Activated naive CD4-positive, alpha-beta T cell treated with anti-CD3 and anti-CD28 coated beads, Interleukin-2, amount 50 U/mL, for 72 hours (primary cell): ENCODE results near the gene TUBE1. TPM values are rescaled to one million over a fixed set of nuclear protein-coding genes. Genes with fewer than 3 reads are reported as not detected.
"Not testable (repeated sequence)": the region's sequence is repeated elsewhere in the genome, so short reads cannot be mapped to it uniquely, and the experiment has no call there.

Source experiments
- ATAC-seq, 2 donors: fragments of 150-1000 bp; cut with Tn5 transposase; 2 replicates each; pipeline ENCODE4 v1.10.0; 2021; ENCODE audit warnings: mild to moderate bottlenecking in 2 of 2, moderate library complexity in 2 of 2
- DNase-seq, 2 donors: peaks; one replicate each; pipeline ENCODE4 v3.0.0; 2021 to 2022; ENCODE audit warnings: low spot score in 2 of 2
- H3K27ac Mint-ChIP-seq, 2 donors: one replicate each; pipeline ENCODE4 v1.8.0; 2022; ENCODE audit warnings: mild to moderate bottlenecking in 2 of 2, mixed read lengths in 2 of 2
- H3K36me3 Mint-ChIP-seq, 2 donors: one replicate each; pipeline ENCODE4 v1.8.0; 2022; ENCODE audit warnings: mixed read lengths in 2 of 2
- H3K9me3 Mint-ChIP-seq, 2 donors: one replicate each; pipeline ENCODE4 v1.8.0; 2022; ENCODE audit warnings: mixed read lengths in 2 of 2
- total RNA-seq, 2 donors: library from RNA; stranded (reverse); gene quantifications; one replicate each; pipeline ENCODE4 v1.2.3, GENCODE V29; 2022

The TUBE1 gene
- total RNA-seq, 2 donors from 2014 or later = 16.4 to 26.9 TPM

DNA sequence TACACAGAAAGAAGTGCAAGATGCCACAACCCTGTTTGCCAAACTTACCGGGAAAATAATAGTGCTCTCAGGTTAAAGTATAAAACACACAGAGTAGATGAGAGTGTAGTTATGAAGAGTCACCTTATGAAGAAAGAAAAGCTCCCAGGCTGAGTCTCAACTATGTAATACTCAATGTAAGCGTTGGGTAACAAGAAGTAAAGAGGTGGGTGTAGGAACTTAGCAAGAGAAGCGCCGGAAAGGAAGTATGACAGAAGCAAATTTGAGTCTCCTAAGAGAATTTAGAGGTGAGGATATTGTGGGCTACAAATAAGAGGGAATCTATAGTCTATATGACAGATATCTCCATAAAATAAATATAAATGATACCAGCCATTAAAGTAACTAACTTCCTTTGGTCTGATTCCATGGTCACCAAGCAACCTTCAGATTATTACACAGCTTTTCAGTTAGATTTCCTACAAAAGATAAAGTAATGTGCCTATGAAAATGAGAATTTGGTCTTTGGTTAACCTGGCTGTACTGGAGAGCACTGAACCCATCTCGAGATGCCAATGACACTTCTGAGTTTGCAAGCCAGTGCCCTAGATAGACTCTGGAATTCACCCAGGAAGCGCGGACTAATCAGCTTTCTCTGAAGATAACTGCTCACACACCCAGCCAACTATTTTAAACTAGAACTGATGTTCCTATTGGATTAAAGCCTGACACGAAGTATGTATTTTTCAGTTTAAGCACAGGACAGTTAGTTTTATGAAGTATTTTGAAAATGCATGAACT lies 1.8 kb downstream of the TUBE1 start:
- no peaks in the 10 kb centered on the region for H3K9me3 Mint-ChIP-seq
- ATAC-seq (no peak), DNase-seq (no peak)
- H3K36me3 Mint-ChIP-seq = no peaks in the 10 kb centered on the region
- no peak overlapping the region for H3K27ac Mint-ChIP-seq

DNA sequence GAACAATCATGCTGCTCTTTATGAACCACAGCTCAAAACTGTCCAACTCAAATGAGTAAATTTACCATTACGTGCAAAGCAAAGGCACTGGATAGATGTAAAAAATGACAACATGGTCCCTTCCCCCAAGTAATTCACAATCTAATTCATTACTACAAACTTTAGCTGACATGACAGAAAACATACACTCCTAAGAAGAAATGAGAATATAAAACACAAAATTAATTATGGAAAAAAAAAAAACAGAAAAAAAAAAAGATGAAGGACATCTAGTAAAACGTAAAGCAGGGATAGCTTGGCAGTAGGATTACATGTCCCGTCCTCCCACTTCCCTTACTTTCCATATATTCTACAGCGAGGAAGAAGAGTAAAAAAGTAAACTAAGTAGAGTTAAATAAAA lies 5.7 kb downstream of the TUBE1 start:
- Mint-ChIP-seq H3K9me3 (no peaks in the 10 kb centered on the region), H3K27ac (no peak overlapping the region), H3K36me3 (no peaks in the 10 kb centered on the region)
- no peak for DNase-seq
- no peak for ATAC-seq

DNA sequence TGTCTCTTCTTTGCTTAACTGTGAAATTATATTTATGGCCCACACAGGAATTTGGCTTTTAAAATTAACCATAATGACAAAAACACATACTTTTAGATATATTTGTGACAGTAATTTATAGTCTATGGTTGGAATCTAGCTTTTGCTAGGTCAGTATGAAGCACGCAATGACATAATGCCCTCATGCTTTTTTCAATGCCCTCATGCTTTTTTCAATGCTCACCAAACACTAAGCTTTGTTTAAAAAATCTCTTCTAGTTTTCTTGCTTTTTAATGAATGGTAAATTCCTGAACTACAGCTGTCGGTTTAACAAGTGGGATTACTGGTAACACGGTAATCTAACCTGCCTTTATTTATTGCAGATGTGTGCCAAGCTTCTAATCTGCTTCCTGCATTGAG lies 20.7 kb downstream of the TUBE1 start:
- DNase-seq (no peak), ATAC-seq (no peak)
- Mint-ChIP-seq H3K36me3 (no peaks in the 10 kb centered on the region), H3K9me3 (no peaks in the 10 kb centered on the region), H3K27ac (no peak overlapping the region)

DNA sequence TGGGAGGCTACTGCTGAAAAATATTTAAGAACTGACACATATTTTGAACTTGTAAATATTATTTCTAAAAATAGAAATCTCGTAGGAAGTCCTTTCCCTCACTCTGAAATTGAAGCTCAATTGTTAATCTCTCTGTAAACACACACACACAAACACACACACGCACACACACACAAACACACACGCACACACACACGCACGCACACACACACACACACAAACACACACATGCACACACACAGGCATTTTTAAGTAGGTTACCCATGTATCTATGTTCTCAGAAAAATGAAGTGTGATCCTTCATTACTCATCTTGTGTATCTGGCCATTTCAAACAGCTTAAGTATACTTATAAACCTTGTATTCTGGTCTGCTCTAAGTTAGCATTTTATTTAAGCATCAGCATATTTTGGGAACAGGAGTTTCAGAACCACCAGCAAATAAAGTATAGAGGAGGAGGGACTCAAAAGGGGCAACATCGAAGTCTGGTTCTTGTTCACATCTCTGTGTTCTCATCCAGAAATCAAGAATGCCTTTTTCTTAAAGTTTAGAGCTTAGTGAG lies 21.8 kb downstream of the TUBE1 start:
- ATAC-seq (no peak), DNase-seq (no peak)
- H3K27ac Mint-ChIP-seq = peak overlapping the region in 1 of 2 donors; percentile 16
- H3K36me3 Mint-ChIP-seq = no peaks in the 10 kb centered on the region
- no peaks in the 10 kb centered on the region for H3K9me3 Mint-ChIP-seq

DNA sequence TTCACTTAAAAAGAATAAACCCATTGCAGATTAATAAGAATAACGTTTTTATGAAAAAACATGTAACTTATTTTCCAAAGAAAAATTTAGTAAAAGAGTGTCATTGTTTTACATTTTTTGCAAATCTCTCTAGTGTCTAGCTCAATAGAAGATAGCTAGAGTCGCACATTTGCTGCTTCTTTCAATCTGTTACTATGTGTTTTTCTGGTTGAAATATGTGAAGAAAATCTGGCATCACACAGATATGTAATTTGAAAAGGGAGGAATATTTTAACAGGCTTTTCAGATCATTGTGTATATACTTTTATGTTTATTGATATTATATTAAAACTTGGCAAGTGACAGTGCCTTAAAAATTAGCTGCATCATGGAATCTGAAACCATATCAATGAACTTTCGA lies 24.3 kb downstream of the TUBE1 start:
- ATAC-seq (no peak), DNase-seq (no peak)
- H3K27ac Mint-ChIP-seq = no peak overlapping the region
- H3K36me3 Mint-ChIP-seq = no peaks in the 10 kb centered on the region
- no peaks in the 10 kb centered on the region for H3K9me3 Mint-ChIP-seq

DNA sequence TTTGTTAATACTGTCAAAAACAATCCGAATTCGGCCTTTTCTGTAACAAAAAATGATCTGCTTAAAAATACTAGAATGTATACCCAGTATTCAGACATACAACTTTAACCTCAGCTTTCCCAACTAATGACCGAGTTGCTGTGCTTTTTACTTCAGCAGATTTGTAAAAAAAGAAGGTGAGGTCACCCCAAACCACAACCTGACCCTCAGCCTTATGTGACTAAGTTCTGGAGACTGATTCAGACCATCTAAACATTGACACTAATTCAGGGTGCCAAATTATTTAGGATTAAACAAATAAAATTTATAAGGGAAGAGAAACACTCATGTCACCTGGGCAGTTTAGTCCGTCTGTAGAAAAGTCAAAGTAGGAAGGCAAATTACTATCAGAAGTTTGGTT lies 25.7 kb downstream of the TUBE1 start:
- no peak for ATAC-seq
- DNase-seq = no peak
- Mint-ChIP-seq H3K9me3 (no peaks in the 10 kb centered on the region), H3K36me3 (no peaks in the 10 kb centered on the region), H3K27ac (no peak overlapping the region)

DNA sequence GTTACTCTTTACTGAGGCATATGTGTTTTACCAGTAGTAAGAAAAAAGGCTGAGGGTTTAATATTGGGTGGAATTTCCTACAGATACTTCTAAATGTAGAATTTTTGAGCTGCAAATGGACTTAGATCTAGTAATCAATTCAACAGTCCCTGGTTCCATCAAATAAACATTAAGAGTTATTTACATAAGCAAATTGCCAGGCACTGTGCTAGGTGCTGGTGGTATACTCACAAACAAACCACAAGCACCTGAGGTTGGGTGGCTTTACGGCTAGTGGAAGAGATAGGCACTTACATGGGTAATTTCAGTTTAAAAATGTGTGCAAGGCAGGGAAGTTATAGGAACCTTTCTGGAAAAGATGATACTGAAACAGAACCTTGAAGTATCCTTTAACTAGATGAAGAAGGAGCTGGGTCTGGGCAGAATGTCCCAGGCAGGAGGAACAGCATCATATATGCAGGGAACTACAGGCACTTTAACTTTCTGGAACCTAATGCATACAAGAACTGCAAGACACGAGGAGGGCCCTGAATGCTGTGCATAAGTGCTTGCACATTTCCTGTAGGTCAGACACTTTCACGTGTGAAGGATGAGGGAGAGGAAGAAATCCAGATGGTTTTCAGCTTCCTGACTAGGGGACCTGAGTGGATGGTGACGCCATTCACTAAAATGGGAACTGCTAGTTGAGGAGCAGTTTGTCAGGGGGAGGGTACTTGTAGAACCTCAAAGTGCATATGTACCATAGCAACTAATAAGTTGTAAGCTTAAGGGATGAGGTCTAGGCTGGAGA lies 28.8 kb downstream of the TUBE1 start:
- DNase-seq (no peak), ATAC-seq (no peak)
- H3K27ac Mint-ChIP-seq = no peak overlapping the region
- H3K36me3 Mint-ChIP-seq = no peaks in the 10 kb centered on the region
- H3K9me3 Mint-ChIP-seq = no peaks in the 10 kb centered on the region

DNA sequence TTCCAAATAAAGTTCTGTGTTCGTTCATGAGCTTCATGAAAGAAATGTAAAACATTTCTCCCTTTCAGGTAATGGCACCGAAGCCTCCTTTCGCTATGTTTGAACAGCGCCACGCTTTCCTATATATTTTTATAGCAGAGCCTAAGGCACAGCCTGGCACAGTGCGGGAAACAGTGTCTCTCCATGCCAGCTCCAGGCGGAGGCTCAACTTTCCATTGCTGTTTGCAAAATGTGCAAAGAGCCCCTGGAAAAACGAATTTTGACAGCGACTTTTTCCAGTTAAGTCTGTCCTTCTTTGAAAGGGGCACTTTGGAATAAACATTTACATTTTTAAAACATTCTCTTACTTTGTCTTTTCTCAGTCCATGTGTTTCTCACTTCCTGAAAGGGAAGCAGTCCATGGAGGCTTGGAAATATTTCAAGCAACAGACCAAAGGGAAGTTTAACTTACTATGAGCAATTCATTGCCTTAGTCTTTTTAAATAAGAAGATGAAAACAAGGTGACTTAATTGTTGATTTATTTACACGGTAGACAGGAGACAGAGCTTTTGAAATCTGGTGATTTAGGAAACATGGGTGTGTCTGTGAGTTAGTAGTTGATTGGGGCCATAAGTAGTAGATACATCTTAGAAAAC lies 32.6 kb downstream of the TUBE1 start:
- H3K27ac Mint-ChIP-seq = no peak overlapping the region
- no peaks in the 10 kb centered on the region for H3K36me3 Mint-ChIP-seq
- ATAC-seq = no peak
- no peak for DNase-seq
- no peaks in the 10 kb centered on the region for H3K9me3 Mint-ChIP-seq

DNA sequence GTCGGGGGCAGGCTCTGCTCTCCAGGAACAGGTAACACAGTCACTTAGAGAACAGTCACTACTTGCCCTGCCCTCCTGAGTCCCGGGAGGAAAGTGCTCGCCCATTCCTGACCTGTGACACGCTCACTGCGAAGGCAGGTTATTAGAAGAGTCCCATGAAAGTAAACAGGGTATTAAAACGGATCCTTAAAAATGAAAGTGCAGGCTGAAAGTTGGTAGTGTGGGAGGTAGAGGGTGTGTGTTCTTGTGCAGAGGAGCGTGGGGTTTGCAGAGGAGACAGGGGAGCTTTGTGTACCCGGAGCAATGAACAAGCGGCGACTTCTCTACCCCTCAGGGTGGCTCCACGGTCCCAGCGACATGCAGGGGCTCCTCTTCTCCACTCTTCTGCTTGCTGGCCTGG lies 33.3 kb downstream of the TUBE1 start, which contains the start of gene CCN6:
Gene CCN6 (plus strand): TSS at position 104 of the 400 bp plus-strand sequence. CDS start 254 bp downstream, at position 358.
- DNase-seq = no peak
- Mint-ChIP-seq H3K36me3 (no peaks in the 10 kb centered on the region), H3K9me3 (no peaks in the 10 kb centered on the region), H3K27ac (no peak within 1 kb of the TSS)
- no peak for ATAC-seq

DNA sequence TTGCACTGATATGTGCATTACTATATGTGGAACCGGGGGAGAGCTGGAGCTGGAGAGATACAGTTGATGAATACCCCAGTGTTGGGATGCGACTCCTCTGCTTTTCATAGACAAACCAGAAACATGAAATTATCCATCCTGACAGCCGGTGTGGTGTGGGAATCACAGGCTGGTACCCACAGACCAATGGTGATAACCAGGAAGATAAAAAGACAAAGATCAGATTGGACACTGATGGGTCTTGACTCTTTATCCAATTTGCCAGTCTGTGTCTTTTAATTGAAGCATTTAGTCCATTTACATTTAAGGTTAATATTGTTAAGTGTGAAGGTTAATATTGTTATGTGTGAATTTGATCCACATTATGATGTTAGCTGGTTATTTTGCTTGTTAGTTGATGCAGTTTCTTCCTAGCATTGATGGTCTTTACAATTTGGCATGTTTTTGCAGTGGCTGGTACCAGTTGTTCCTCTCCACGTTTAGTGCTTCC lies 36.0 kb downstream of the TUBE1 start:
- not testable (repeated sequence) for DNase-seq, H3K9me3 Mint-ChIP-seq, H3K27ac Mint-ChIP-seq, H3K36me3 Mint-ChIP-seq, ATAC-seq

DNA sequence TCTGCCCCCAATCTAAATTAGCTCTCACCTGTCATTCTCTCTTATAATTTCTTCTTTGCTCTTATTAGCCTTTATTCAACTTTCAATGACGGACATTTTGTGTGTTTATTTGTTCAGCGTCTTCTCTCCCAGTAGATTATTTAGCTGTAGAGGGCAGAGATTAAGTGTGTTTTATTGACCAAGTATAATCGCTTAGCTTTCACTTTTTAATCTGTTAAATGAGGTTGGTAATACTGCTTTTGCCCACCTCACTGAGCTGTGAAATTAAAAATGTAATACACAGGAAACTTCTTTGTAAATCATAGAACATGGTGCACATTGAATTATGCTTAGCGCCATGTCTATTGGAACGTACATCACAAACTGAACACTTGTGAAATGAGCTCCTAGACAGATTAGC lies 36.9 kb downstream of the TUBE1 start:
- H3K9me3 Mint-ChIP-seq = no peaks in the 10 kb centered on the region
- DNase-seq (no peak), ATAC-seq (no peak)
- H3K27ac Mint-ChIP-seq = peak overlapping the region in 1 of 2 donors; percentile 66
- no peaks in the 10 kb centered on the region for H3K36me3 Mint-ChIP-seq

DNA sequence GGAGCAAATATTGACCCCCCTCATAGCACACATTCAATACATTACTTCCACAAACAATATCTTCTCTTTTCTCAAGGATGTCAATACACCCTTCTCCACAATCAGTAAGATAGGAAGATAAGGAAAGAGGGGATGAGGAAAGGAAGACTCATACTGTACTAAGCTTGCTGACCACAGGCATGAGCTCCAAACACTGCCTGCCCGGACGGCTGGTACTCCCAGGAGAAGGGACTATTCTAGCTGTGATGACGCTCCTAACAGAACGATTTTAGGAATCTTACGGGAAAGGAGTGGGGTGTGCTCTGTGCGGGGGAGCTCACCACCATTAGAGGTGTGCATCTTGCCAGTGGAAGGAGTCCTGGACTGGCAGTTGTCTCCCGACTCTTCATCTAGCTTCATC lies 37.3 kb downstream of the TUBE1 start:
- no peak for ATAC-seq
- Mint-ChIP-seq H3K9me3 (no peaks in the 10 kb centered on the region), H3K36me3 (no peaks in the 10 kb centered on the region), H3K27ac (peak overlapping the region in 1 of 2 donors; percentile 66)
- no peak for DNase-seq

DNA sequence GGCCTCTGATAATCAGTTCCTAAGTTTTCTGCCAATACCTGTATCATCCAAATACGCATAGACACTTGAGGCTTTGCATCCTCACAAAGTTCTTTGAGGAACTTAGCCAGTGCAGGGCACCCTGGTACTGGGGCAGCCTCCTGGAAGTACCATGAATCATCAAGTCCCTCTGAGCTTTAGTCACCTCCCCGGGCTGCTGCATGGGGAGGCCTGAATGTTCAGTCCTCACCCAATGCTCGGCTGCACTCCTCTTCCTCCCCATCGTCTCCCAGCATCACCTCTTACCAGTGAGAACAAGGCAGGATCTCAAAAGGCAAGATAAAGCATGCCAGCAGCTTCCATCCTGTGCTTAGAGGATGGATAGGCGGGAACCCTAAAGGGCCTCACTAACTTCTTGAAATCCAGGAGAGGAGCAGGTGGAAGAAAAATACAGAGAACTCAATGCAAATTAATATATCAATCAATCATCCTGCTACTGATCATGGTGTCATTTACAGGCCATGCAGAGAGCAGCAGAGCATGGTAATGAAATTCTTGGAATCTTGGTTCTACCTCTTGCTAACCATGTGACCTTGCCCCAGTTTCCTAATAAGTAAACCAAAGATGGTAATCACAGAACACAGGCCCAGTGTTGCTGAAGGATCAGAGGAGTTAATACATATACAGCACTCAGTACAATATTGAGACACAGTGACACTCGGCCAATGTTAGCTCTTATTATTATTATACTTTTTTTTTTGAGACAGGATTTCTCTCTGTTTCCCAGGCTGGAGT lies 38.1 kb downstream of the TUBE1 start:
- no peak overlapping the region for H3K27ac Mint-ChIP-seq
- DNase-seq (no peak), ATAC-seq (peak in 1 of 2 donors; percentile 18)
- no peaks in the 10 kb centered on the region for H3K9me3 Mint-ChIP-seq
- no peaks in the 10 kb centered on the region for H3K36me3 Mint-ChIP-seq

DNA sequence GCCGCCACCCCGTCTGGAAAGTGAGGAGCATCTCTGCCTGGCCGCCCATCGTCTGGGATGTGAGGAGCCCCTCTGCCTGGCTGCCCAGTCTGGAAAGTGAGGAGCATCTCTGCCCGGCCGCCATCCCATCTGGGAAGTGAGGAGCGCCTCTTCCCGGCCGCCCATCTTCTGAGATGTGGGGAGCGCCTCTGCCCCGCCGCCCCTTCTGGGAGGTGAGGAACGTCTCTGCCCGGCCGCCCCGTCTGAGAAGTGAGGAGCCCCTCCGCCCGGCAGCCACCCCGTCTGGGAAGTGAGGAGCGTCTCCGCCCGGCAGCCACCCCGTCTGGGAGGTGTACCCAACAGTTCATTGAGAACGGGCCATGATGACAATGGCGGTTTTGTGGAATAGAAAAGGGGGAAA lies 39.8 kb downstream of the TUBE1 start:
- H3K36me3 Mint-ChIP-seq, H3K27ac Mint-ChIP-seq, H3K9me3 Mint-ChIP-seq, DNase-seq, ATAC-seq: not testable (repeated sequence)

DNA sequence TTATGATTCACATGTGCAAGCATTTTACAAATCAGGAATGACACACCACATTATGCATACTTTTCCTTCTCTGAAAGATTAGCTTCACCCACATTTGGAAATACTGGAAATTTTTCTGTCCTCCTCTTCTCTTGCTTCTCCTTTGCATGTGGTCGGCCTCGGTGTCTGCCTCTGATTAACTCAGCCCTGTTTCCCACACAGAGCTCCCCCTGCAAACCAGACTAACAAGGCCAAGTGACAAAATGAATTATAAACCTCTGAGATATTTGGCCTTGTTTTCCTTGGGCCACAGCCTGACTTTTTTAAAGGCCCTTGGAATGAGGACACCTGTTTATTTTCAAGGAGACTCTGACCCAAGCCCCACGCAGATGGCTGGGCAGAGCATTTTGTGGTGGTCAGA lies 42.4 kb downstream of the TUBE1 start:
- ATAC-seq (no peak), DNase-seq (no peak)
- H3K27ac Mint-ChIP-seq = no peak overlapping the region
- no peaks in the 10 kb centered on the region for H3K36me3 Mint-ChIP-seq
- H3K9me3 Mint-ChIP-seq = peaks cover 0 to 8% of the 10 kb centered on the region in 2 donors

DNA sequence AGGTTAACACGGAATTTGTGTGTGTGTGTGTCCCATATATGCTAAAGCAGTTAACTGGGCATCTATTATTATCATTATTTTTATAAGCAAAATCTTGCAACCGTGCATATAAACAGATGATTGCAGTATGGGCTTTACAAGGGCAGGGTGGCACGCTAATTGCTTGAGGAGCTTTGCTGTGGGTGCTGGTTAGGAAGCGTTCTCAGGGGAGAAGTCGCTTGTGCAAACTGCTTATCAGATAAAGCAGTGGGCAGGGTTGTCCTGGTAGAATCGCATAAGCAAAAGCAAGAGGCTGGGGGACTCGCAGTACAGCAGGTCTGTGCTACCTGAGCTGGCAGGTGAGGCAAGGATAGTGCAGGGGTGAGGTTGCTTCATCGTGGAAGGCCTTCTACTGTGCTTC lies 43.1 kb downstream of the TUBE1 start:
- no peak for DNase-seq
- Mint-ChIP-seq H3K36me3 (no peaks in the 10 kb centered on the region), H3K27ac (peak overlapping the region in 1 of 2 donors; percentile 96), H3K9me3 (peaks cover 0 to 8% of the 10 kb centered on the region in 2 donors)
- no peak for ATAC-seq
